ENCODE data around the gene GADD45B. TPM values are rescaled to one million over a fixed set of nuclear protein-coding genes. Genes with fewer than 3 reads are reported as not detected.
"Not testable (repeated sequence)": the region's sequence is repeated elsewhere in the genome, so short reads cannot be mapped to it uniquely, and the experiment has no call there.

Gene GADD45B
- total RNA-seq, 1 donor from 2014 or later = 177 TPM

GRCh38 chr19:2495651-2496316, 19.9 kb downstream of the GADD45B start:
- Mint-ChIP-seq H3K4me3 (ENCODE audit: unreplicated experiment) (no peak overlapping the region), H3K27ac (ENCODE audit: unreplicated experiment) (peak overlapping the region; percentile 85), H3K36me3 (ENCODE audit: low read depth) (no peaks in the 10 kb centered on the region), H3K27me3 (ENCODE audit: low read depth) (no peaks in the 10 kb centered on the region), H3K9me3 (ENCODE audit: low read depth) (peaks cover 3% of the 10 kb centered on the region), H3K4me1 (ENCODE audit: low read depth) (peaks cover 70% of the 10 kb centered on the region)
- DNase-seq (ENCODE audit: low spot score) = no peak
- TF ChIP-seq CTCF (IDR thresholded peaks at IDR 0.05) = no peak

- Mint-ChIP-seq H3K4me1 (ENCODE audit: low read depth) (peaks cover 60% of the 10 kb centered on the region), H3K4me3 (ENCODE audit: unreplicated experiment) (no peak overlapping the region), H3K27ac (ENCODE audit: unreplicated experiment) (peak overlapping the region; percentile 49), H3K27me3 (ENCODE audit: low read depth) (no peaks in the 10 kb centered on the region), H3K9me3 (ENCODE audit: low read depth) (no peaks in the 10 kb centered on the region), H3K36me3 (ENCODE audit: low read depth) (no peaks in the 10 kb centered on the region)
- DNase-seq (ENCODE audit: low spot score) = no peak
- TF ChIP-seq CTCF (IDR thresholded peaks at IDR 0.05) = no peak
Measured at GRCh38 chr19:2497186-2497585, 21.3 kb downstream of the GADD45B start.

GRCh38 chr19:2500156-2500555, 24.2 kb downstream of the GADD45B start:
- TF ChIP-seq CTCF (IDR thresholded peaks at IDR 0.05) = no peak
- Mint-ChIP-seq H3K36me3 (ENCODE audit: low read depth) (no peaks in the 10 kb centered on the region), H3K4me3 (ENCODE audit: unreplicated experiment) (no peak overlapping the region), H3K4me1 (ENCODE audit: low read depth) (peaks cover 52% of the 10 kb centered on the region), H3K9me3 (ENCODE audit: low read depth) (no peaks in the 10 kb centered on the region), H3K27ac (ENCODE audit: unreplicated experiment) (no peak overlapping the region), H3K27me3 (ENCODE audit: low read depth) (no peaks in the 10 kb centered on the region)
- no peak for DNase-seq (ENCODE audit: low spot score)

- Mint-ChIP-seq H3K36me3 (ENCODE audit: low read depth) (no peaks in the 10 kb centered on the region), H3K4me1 (ENCODE audit: low read depth) (peaks cover 49% of the 10 kb centered on the region), H3K27ac (ENCODE audit: unreplicated experiment) (no peak overlapping the region), H3K27me3 (ENCODE audit: low read depth) (no peaks in the 10 kb centered on the region), H3K9me3 (ENCODE audit: low read depth) (no peaks in the 10 kb centered on the region), H3K4me3 (ENCODE audit: unreplicated experiment) (no peak overlapping the region)
- DNase-seq (ENCODE audit: low spot score) = no peak
- no peak for TF ChIP-seq CTCF (IDR thresholded peaks at IDR 0.05)
Measured at GRCh38 chr19:2500841-2501261, 24.9 kb downstream of the GADD45B start.

GRCh38 chr19:2503521-2504109, 27.7 kb downstream of the GADD45B start:
- Mint-ChIP-seq H3K4me3 (ENCODE audit: unreplicated experiment) (no peak overlapping the region), H3K36me3 (ENCODE audit: low read depth) (no peaks in the 10 kb centered on the region), H3K27me3 (ENCODE audit: low read depth) (no peaks in the 10 kb centered on the region), H3K27ac (ENCODE audit: unreplicated experiment) (peak overlapping the region; percentile 95), H3K9me3 (ENCODE audit: low read depth) (no peaks in the 10 kb centered on the region), H3K4me1 (ENCODE audit: low read depth) (peaks cover 37% of the 10 kb centered on the region)
- TF ChIP-seq CTCF (IDR thresholded peaks at IDR 0.05) = no peak
- DNase-seq (ENCODE audit: low spot score) = no peak

GRCh38 chr19:2506656-2507055, 30.7 kb downstream of the GADD45B start:
- H3K4me3 Mint-ChIP-seq (ENCODE audit: unreplicated experiment); DNase-seq (ENCODE audit: low spot score); H3K36me3 Mint-ChIP-seq (ENCODE audit: low read depth); H3K9me3 Mint-ChIP-seq (ENCODE audit: low read depth); H3K27me3 Mint-ChIP-seq (ENCODE audit: low read depth): not testable (repeated sequence)
- Mint-ChIP-seq H3K27ac (ENCODE audit: unreplicated experiment) (peak overlapping the region; percentile 29), H3K4me1 (ENCODE audit: low read depth) (peaks cover 22% of the 10 kb centered on the region)
